ENCODE results near the gene TRABD2B. TPM values are rescaled to one million over a fixed set of nuclear protein-coding genes. Genes with fewer than 3 reads are reported as not detected.

The TRABD2B gene
- total and polyA plus RNA-seq, 2 of the 4 experiments (the other 2 are of a cell fraction): not detected

GRCh38 chr1:47769295-47769694, 227.9 kb downstream of the TRABD2B start:
- WGBS, 2 experiments (ENCODE audit: extremely low coverage in 2 of 2, insufficient read length in 1 of 2): no CpG with 5 or more reads among the region's 3 CpGs
- Histone ChIP-seq H4K91ac (ENCODE audit: insufficient read depth, low read depth, low read length) (no peak overlapping the region), H3K4ac (ENCODE audit: low read depth, low read length) (no peak overlapping the region), H4K8ac (ENCODE audit: low read depth in 2 of 2, low read length in 2 of 2) (no peak overlapping the region), H3K9ac (ENCODE audit: low read depth, low read length) (no peak overlapping the region), H2AK5ac (ENCODE audit: low read depth, low read length) (no peak overlapping the region), H4K20me1 (ENCODE audit: insufficient read depth, low read length) (no peaks in the 10 kb centered on the region), H2AFZ (replicated peaks; ENCODE audit: low read length, poor library complexity) (no peak overlapping the region), H3K27me3 (ENCODE audit: control insufficient read depth, insufficient read depth, low read length) (no peaks in the 10 kb centered on the region; the same call in 1 of the 2 replicates), H2BK15ac (ENCODE audit: low read depth, low read length) (no peak overlapping the region), H2BK5ac (ENCODE audit: low read depth, low read length, poor library complexity, severe bottlenecking) (no peak overlapping the region), H3K9me3 (ENCODE audit: control insufficient read depth, insufficient read depth, low read length) (no peaks in the 10 kb centered on the region), H3K36me3 (ENCODE audit: control insufficient read depth, insufficient read depth, low read length) (no peaks in the 10 kb centered on the region), H2AK9ac (replicated peaks; ENCODE audit: low read depth, low read length, poor library complexity) (no peak overlapping the region), H3K79me1 (ENCODE audit: low read depth in 1 of 2, low read length in 2 of 2) (no peaks in the 10 kb centered on the region), H3K23ac (ENCODE audit: low read depth, low read length) (no peak overlapping the region), H3K4me2 (ENCODE audit: low read depth, low read length) (no peak overlapping the region), H3K14ac (replicated peaks; ENCODE audit: low read depth, low read length) (no peak overlapping the region), H3K4me3 (ENCODE audit: insufficient read depth, low read depth, low read length) (no peak overlapping the region), H2BK120ac (ENCODE audit: low read depth, low read length) (no peak overlapping the region), H3K56ac (ENCODE audit: extremely low read depth, insufficient read depth, low read length) (no peak overlapping the region), H2BK20ac (ENCODE audit: low read depth, low read length) (no peak overlapping the region), H3K18ac (ENCODE audit: low read depth, low read length) (no peak overlapping the region), H4K5ac (ENCODE audit: low read depth, low read length) (no peak overlapping the region), H3K9me1 (ENCODE audit: insufficient read depth, low read length) (no peaks in the 10 kb centered on the region), H3K4me1 (ENCODE audit: control insufficient read depth, insufficient read depth, low read length) (no peaks in the 10 kb centered on the region), H3K27ac (ENCODE audit: insufficient read depth, low read length) (no peak overlapping the region)
- DNase-seq: no peak
- no peak for TF ChIP-seq CHD1 (IDR thresholded peaks at IDR 0.05; ENCODE audit: low read depth, low read length)
- TF ChIP-seq NFE2L2 (IDR thresholded peaks at IDR 0.05; ENCODE audit: low read depth, low read length): no peak
- dilution Hi-C loops (cut with HindIII; ENCODE audit: low sequenced_read_pairs, unreplicated experiment): no loop called here
- in situ Hi-C loops (cut with MboI; ENCODE audit: low sequenced_read_pairs): no loop called here
- BruUV-seq (replicated peaks): no TSS peak
- intact Hi-C loops (cut with micrococcal nuclease): no loop called here
- POLR2A ChIA-PET (ENCODE audit: unreplicated experiment): no interaction called here
- ATAC-seq (ENCODE audit: low read depth): no peak
- CTCF ChIA-PET: no interaction called here
